Liver (tissue), 3 donors: ENCODE results near the gene DAPK1.

Experiments
- FOXA1 ChIP-seq: IDR thresholded peaks from 2 replicates; pipeline ENCODE4 v1.6.1; 2016; ENCODE audit warnings: antibody characterized with exemption
- JUND ChIP-seq, 2 donors: IDR thresholded peaks; 2 replicates each; pipeline ENCODE4 v1.6.1; 2016; ENCODE audit warnings: antibody characterized with exemption in 2 of 2
- MAX ChIP-seq: IDR thresholded peaks from 2 replicates; pipeline ENCODE4 v1.6.1; 2016; ENCODE audit warnings: antibody characterized with exemption
- RAD21 ChIP-seq, 2 donors: IDR thresholded peaks; 2 replicates each; pipeline ENCODE4 v1.6.1; 2016; ENCODE audit warnings: antibody characterized with exemption in 2 of 2, mild to moderate bottlenecking in 2 of 2
- SP1 ChIP-seq: IDR thresholded peaks from 2 replicates; pipeline ENCODE4 v1.6.1; 2018; ENCODE audit warnings: antibody characterized with exemption, mild to moderate bottlenecking
- TF ChIP-seq, protein P1 (sequence below): fragments of 150-350 bp; IDR thresholded peaks from 2 replicates; pipeline ENCODE4 v1.5.1; 2017; ENCODE audit warnings: improper control_type of control experiment, low read depth, low read length; ENCODE audit not compliant: missing input control
- TF ChIP-seq, protein P2 (sequence below): IDR thresholded peaks from 2 replicates; pipeline ENCODE4 v1.6.1; 2016; ENCODE audit warnings: antibody characterized with exemption, mild to moderate bottlenecking
- donor health status: healthy.
- donor health status: healthy.

GRCh38 chr9:87569518-87569917 lies 71.9 kb downstream of the DAPK1 start:
- TF ChIP-seq, protein P1, sequence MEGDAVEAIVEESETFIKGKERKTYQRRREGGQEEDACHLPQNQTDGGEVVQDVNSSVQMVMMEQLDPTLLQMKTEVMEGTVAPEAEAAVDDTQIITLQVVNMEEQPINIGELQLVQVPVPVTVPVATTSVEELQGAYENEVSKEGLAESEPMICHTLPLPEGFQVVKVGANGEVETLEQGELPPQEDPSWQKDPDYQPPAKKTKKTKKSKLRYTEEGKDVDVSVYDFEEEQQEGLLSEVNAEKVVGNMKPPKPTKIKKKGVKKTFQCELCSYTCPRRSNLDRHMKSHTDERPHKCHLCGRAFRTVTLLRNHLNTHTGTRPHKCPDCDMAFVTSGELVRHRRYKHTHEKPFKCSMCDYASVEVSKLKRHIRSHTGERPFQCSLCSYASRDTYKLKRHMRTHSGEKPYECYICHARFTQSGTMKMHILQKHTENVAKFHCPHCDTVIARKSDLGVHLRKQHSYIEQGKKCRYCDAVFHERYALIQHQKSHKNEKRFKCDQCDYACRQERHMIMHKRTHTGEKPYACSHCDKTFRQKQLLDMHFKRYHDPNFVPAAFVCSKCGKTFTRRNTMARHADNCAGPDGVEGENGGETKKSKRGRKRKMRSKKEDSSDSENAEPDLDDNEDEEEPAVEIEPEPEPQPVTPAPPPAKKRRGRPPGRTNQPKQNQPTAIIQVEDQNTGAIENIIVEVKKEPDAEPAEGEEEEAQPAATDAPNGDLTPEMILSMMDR, result no peak
- no peak for TF ChIP-seq JUND (IDR thresholded peaks at IDR 0.05)
- no peak for TF ChIP-seq MAX
- no peak for TF ChIP-seq SP1
- TF ChIP-seq RAD21 (IDR thresholded peaks at IDR 0.05), result no peak
- TF ChIP-seq, protein P2, sequence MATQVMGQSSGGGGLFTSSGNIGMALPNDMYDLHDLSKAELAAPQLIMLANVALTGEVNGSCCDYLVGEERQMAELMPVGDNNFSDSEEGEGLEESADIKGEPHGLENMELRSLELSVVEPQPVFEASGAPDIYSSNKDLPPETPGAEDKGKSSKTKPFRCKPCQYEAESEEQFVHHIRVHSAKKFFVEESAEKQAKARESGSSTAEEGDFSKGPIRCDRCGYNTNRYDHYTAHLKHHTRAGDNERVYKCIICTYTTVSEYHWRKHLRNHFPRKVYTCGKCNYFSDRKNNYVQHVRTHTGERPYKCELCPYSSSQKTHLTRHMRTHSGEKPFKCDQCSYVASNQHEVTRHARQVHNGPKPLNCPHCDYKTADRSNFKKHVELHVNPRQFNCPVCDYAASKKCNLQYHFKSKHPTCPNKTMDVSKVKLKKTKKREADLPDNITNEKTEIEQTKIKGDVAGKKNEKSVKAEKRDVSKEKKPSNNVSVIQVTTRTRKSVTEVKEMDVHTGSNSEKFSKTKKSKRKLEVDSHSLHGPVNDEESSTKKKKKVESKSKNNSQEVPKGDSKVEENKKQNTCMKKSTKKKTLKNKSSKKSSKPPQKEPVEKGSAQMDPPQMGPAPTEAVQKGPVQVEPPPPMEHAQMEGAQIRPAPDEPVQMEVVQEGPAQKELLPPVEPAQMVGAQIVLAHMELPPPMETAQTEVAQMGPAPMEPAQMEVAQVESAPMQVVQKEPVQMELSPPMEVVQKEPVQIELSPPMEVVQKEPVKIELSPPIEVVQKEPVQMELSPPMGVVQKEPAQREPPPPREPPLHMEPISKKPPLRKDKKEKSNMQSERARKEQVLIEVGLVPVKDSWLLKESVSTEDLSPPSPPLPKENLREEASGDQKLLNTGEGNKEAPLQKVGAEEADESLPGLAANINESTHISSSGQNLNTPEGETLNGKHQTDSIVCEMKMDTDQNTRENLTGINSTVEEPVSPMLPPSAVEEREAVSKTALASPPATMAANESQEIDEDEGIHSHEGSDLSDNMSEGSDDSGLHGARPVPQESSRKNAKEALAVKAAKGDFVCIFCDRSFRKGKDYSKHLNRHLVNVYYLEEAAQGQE, result no peak
- no peak for TF ChIP-seq FOXA1
